CD4-positive, alpha-beta T cell treated with Interleukin-6 for 4 hours (primary cell): ENCODE measurements around the gene PSMA6.
A peak's percentile ranks its signal among the peaks of the same experiment; 100 is the strongest.
"Not testable (repeated sequence)": the region's sequence is repeated elsewhere in the genome, so short reads cannot be mapped to it uniquely, and the experiment has no call there.

Source experiments
- DNase-seq: peaks from one replicate; pipeline ENCODE4 v3.0.0-alpha.2; 2020; ENCODE audit warnings: mixed read lengths

PSMA6 gene

DNA sequence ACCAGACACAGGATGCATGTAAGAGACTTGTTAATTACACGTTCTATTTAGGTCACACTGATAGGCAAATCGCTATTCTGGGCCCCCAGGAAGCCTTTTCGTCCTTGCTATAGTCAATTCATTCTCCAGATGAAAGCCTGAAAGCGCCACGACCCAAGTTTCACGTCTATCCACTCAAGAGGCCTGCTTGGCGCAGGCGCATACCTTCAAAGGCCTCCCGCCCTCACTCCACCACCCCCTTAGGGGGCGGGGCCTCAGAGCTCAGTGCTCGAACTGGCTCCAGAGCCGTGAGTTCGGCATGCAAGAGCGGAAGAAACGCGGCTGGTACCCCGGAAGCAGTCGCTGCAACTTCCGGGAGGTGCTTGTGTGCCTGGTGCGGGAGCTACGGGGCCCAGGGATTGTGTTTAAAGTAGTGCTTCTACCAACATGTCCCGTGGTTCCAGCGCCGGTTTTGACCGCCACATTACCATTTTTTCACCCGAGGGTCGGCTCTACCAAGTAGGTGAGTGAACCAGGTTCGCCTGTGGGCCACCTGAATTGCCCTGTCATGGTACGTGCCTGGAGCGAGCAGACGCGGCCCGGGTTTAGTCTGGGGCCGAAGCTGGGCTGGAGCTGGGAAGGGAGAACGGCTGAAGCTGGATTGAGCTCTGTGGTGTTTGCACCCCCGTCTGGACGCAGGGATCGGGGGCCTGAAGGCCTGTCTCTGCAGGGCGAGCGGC, at the start of gene PSMA6:
TSS of gene PSMA6 (plus strand) at position 332 of the 719 bp plus-strand sequence. CDS start at position 427, 95 bp downstream.
- peak; percentile 100 for DNase-seq

DNA sequence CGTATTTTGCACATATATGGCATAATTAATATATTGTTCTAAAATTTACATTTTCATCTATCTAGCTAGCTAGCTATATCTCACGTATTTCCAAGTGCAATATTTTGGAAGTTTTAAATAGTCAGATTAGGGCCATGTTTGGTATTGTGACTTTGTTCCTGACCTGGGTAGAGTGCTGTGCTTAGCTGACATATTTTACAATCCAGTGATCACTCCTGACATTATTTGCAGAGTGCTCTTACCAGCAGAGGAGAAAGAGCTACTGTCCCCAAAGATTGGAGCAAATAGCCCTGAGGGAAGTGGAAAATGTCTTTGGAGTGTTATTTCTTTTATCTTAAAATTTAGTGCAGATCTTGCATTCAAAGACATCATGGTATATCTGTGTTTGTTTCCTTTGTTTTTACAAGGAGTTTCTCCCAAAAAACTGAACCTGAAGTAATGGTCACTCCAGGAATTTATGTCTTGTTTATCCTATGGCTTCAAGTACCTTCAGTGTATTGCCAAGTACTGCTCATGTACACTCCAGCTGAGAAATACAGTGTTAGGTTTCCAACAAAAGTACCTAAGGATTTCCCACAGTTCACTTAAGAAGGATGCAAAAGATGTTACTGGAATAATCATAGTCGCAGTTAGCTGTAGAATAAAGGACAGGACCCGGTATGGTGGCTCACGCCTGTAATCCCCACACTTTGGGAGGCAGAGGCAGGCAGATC, 49.4 kb upstream of the PSMA6 start:
- no peak for DNase-seq

DNA sequence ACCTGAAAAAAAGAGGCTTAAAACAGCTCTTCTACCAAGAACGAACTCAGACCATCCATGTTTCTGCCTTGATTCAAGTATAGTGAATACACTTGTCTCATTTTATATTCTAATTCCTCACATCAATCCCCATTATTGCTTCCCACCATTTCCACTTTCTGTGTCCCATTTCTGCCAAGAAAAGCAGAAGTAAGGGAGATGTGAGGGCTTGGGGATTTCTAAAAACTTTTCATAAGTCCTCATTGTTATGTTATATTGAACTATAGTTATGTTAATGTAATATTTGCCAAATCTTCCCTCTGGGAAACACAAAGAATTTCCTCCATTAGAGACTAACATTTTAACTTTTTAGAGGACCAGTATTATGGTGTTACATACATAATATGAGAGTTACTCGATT, 48.2 kb upstream of the PSMA6 start:
- no peak for DNase-seq

DNA sequence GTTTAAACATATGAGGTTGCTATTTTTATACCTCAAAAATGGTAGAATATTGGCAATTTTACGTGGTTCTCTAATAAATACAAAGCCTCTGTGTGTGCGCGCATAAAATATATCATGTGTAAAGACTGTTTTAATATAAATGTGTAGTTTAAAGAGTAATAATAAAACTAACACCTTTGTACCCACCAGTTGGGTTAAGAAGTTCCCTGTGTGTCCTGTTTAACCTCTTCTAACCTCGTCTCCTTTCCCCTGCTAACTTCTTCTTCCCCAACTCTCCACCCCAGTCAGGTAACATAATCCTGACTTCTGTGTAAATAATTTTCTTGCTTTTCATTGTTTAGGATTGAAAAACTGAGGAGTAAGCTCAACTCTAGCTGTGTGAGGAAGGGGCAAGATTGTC, 47.6 kb upstream of the PSMA6 start:
- no peak for DNase-seq

DNA sequence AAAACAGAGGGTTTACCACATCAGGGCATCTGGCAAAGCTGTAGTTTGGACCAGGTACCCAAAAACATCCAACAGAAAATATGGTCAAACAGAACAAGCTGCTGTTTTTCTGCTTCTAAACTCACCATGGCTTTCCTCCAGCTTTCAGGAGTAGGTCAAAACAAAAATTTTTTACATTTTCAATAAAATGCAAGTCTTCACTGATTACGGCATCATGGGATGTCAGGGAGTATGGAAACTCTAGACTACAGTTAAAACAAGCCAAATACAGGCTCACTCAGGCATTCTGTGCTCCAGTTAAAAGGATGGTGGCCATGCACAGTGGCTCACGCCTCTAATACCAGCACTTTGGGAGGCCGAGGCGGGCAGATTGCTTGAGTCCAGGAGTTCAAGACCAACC, 47.1 kb upstream of the PSMA6 start:
- no peak for DNase-seq

DNA sequence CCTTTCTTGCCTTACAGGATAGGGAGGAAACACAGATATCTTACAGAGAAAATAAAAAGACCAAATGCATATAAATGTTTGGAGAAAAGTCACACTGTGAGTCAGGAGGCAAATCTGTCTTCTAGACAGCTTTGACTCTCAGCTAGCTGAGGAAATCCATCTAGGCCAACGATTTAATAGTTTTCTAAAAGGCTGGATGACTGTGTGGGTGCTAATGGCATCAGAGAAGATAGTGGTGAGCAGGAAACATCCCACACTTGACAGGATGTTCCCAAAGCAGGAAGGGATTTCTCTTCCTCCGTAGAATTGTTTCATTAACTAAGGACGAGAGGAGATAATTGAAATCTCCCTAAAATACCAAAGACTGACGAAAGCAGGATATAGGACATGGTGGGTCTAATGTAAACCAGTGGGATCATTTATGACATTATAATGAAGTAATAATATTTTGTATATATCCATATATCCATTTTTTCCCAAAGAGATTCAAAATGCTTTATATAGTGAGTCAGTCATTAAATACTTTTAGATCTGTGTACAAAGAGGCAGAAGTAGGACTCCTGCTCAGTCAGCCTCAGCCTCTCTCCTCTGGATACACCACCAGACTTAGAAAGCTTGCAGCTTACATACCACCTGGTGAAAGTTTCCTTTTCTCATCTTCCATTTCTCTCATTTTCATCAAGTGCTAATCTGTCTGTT, 44.3 kb upstream of the PSMA6 start:
- DNase-seq = no peak

DNA sequence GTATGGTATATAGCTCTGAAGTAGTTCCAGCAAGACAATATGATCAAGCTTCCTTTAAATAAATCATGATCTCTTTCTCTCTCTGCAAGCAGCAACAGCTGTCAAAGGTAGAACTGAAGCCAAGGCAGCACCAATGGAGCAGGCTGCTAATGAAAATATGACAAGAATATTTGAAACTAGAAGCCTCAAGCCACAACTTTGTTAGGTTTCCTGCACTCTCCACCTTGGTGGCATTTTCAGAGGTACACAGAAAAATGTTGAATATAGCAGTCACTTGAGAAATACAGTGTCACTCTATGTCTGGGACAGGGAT, 43.8 kb upstream of the PSMA6 start:
- no peak for DNase-seq

DNA sequence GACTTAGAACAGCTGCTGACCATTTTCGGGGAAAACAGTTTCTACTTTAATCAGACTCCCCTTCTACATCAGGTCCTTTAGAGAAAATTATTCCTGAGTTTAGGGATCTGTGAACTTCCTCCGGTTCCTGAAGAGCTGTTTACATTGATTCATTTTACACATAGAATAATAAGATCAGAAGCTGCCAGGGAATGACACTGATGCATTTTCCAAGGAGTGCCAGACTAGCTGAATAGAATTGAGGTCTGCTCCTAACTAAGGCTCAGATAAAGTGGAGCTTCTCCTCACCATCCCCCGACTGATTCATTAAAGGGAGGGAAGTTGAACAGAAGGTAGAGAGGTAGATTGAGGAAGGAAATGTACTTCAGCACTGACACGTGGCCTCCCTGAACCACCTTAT, 41.9 kb upstream of the PSMA6 start:
- DNase-seq = no peak

DNA sequence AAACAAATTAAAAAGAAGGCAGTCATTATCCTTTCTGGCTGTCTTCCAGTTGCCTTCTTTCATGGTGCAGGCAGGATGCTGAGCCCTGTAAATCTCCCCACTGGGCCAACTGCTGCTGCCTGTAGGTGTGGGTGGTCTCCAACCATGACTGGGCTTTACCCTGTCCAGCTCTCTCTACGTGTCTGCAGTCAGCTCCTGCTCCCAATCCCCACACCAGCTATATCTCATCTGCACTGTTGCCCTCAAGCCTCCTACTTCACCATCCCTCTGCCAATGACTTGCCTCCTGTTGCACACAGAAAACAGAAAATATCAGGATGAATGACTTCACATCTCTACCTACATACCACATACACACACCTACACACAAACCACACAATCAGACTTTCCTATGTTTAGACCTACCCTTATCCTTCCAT, 39.7 kb upstream of the PSMA6 start:
- DNase-seq = no peak

DNA sequence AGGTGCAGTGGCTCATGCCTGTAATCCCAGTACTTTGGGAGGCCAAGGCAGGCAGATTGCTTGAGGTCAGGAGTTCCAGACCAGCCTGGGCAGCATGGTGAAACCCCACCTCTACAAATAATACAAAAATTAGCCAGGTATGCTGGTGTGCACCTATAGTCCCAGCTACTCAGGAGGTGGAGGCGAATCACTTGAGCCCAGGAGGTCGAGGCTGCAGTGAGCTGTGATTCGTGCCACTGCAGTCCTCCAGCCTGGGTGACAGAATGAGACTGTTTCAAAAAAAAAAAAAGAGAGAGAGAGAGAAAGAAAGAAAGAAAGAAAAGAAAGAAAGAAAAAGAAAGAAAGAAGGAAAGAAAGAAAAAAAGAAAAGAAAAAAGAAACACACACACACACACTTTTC, 39.1 kb upstream of the PSMA6 start:
- not testable (repeated sequence) for DNase-seq

DNA sequence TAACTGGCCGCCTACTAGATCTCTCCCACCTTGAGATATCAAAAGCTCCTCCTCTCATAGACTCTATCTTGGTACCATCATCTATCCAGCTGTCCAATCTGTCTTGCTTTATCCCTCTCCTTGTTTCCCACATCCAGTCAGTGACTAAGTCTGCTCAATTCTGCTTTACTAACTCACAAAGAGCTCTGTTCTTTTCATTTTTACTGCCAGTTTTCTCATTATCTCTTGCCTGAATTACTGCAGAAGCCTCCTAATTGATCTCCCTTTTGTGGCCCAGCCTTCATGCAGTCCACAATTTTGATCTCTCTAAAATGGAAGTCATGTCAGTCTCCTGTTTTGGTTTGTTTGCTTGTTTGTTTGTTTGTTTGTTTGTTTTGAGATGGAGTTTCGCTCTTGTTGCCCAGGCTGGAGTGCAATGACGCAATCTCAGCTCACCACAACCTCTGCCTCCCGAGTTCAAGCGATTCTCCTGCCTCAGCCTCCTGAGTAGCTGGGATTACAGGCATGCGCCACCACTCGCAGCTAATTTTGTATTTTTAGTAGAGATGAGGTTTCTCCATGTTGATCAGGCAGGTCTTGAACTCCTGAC, 38.1 kb upstream of the PSMA6 start:
- DNase-seq = not testable (repeated sequence)

DNA sequence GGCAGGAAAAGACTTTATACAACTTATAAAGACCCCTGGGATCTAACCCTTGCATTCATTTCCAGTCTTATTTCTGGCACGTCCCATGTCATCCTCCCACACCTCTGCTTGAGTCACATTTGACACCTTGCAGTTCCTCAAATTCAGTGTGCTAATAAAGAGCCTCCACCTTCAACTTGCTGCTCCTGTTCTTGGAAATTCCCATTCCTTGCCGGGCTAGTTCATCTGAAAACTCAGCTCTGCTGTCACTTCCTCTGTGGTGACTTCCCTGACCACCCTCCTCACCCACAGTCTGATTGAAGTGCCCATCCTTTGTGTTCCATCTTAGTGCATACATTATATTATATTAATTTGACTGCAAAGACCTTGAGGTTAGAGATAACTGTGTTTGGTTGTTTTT, 37.4 kb upstream of the PSMA6 start:
- DNase-seq = no peak

DNA sequence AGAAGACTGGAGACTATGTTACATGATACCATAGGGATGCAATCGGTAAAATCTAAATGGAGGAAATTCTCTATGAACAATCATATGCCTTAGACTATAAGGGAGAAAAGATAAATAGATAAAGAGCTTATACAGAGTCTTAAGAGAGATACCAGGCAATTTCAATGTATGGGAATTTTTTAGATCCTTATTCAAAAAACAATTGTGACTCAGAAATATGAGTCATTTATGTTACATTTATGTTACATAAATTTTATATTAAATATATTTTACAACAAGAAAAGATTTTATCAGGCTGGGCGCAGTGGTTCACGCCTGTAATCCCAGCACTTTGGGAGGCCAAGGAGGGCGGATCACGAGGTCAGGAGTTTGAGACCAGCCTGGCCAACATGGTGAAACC, 36.5 kb upstream of the PSMA6 start:
- no peak for DNase-seq

DNA sequence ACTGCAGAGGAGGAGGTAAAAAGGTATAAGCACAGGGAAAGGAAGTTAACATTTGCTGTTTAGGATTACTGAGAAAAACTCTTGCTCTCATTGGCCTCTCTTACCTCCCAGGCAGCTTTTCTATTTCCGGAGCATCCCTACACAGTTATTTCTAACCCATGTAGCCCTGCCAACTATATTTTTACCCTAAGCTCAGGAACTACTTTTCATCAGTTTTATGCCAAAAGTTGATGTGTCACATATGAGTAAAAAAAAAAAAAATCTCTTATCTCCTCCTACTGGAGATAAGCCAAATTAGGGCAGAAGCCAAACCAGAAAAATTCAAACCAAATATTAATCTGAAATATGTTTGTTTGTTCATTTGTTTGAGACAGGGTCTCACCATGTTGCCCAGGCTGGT, 34.4 kb upstream of the PSMA6 start:
- no peak for DNase-seq

DNA sequence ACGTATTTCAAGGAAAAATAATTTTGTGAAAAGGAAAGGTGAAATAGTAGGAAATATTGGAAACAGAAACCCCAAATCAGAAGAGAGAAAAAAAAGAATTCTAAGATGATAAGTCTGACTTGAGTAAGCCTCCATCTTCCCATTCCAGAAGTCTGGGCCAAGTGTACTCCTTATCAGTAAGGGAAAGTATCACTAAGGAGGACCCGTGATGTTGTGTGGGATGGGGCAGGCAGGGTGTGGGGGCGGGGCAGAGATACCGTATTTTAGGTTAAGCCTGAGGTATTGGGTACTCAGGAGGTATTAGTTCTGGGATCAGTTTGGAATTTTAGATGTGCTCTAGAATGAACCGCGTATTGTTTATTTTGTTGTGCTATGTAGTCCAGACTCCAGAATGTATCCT, 33.8 kb upstream of the PSMA6 start:
- DNase-seq = no peak

DNA sequence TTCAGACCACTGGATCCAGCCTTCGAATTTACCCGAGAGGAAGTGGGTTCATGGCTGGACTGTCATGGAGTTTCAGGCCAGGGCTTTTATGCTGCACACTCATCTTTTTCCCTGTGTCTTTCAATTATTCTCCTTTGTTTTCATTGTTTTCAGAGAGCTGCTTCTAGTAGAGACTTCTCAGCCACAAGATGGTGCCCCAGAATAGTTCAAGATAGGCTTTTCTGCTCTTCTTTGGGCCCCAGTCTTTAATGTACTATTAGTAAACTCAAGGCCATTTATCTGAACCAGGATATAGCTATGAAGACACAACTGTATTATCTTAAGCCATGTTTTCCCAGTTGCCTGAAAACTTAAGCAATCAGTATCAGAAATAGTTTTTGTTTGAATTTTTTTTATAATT, 30.4 kb upstream of the PSMA6 start:
- peak; percentile 4 for DNase-seq

DNA sequence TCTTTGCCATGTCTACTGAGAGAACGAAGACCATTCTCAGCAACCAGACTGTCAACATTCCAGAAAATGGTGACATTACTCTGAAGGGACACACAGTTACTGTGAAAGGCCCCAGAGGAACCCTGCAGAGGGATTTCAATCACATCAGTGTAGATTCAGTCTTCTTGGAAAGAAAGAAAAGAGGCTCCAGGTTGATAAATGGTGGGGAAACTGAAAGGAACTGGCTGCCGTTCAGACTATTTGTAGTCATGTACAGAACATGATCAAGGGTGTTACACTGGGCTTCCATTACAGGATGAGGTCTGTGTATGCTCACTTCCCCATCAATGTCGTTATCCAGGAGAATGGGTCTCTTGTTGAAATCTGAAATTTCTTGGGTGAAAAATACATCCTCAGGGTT, 29.7 kb upstream of the PSMA6 start:
- no peak for DNase-seq

DNA sequence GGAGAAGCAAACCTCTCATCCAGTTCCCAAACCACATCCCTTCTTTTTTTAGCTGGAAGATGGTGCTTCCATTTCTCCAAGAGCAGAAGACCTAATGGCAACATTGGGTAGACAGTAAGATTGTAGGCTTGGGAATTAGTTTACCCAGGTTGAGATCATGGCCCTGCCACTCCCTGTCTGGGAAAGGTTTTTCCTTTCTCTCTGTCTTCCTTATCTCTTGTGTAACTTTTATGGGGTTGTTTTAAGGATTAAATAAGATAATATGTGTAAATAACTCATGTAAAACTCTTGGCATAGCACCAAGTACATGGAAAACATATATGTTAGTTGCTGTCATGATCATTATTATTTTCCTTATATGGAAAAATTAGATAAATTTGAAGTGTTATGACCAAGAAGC, 23.2 kb upstream of the PSMA6 start:
- no peak for DNase-seq

DNA sequence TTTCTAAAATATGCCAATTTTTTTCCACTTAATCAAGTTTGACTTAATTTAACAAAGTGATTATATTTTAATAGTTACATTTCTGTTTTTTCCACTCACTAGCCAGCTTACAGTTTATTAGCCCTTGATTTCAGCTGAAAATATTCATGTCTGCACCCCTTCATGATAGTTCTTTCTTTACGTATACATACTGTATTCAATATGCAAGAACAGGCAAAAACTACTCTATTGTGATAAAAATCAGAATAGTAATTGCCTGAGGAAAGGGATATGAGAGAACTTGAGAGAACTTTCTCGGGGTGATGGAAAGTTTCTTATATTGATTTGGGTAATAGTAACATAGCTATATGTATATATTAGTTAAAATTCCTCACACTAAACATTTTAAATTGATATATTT, 17.4 kb upstream of the PSMA6 start:
- no peak for DNase-seq

DNA sequence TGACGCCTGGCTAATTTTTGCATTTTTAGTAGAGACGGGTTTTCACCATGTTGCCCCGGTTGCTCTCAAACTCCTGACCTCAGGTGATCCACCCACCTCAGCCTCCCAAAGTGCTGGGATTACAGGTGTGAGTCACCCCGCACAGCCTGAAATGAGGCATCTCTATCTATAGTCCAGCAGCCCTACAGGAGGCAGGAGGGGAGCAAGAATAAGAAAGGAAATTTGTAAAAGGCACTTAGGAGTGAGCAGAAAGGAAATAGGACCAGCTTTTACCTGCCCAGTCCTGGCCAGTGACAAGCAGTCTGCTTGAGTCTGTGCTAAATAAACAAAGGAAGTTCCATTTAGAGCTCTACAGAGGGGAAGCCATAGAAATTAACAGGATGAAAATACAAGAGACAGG, 15.0 kb upstream of the PSMA6 start:
- DNase-seq = no peak

DNA sequence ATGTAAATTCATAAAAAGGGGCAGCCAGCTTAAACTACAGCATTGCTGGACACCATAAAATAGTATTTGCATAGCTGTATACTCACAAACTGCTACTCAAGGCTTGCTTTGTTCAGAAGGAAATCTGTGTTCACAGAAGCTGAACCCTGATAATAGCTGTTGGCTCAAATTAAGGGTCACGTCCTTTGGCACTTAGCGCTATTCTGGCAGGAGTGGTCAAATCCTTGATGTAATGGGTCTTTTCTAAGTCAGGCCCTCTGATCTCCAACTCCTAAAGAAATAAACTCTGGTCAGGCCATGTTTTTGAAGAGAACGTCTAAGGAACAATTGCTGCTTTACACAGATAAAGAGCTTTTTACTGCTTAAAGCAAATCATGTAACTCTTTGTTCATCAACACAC, 12.8 kb upstream of the PSMA6 start:
- DNase-seq = no peak

DNA sequence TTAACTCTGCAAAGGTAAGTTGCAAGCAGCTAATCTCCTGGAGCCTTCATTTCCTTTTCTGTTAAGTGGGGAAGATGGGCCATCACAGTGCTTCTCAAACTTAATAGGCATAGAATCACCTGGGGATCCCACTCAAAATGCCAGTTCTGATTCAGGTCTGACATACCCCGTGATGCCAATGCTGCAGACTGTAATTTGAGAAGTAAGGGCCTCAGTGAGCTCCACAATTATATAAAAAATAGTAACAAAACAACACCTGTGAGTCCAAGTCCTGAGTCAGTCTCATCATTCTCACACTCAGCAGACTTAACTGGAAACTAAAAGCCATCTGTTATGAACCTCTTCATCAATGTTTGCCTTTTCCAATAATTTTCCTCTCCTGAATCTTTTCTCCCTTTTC, 10.8 kb upstream of the PSMA6 start:
- DNase-seq = no peak

DNA sequence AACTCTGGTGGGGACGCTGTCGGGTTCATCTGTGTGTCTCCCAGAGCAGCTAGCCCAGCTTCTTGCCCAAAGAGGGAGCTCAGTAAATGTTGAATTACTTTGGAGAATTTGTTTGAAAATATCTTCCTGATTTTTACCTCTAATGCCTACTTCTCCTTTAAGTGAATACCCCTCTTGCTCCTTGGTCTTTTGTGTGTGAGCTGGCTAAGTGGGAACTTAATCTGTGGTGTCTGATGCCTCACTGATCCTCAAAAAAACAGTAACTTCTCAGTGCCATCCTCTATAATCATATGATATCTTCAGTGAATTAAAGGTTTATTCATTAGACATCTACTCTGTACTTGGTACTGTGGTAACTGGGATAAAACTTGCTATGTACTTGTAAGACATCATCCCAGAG, 7.7 kb upstream of the PSMA6 start:
- no peak for DNase-seq
